Panc1 (cell line): ENCODE results near the gene SLC39A10. TPM values are rescaled to one million over a fixed set of nuclear protein-coding genes. Genes with fewer than 3 reads are reported as not detected.

ENCODE experiments used
- ATAC-seq: fragments of 200-7000 bp; cut with Tn5 transposase; 2 replicates; pipeline ENCODE4 v1.9.1; 2020; ENCODE audit warnings: mild to moderate bottlenecking, moderate library complexity
- BruUV-seq: library from RNA; stranded (reverse); fragments of 400-500 nt; replicated peaks from 2 replicates; lab custom pipeline; 2021; lab: Mats Ljungman, UMichigan
- CTCF ChIA-PET: fragments of 300-600 bp; sonication (Branson Sonifier 250); formaldehyde crosslinking; loops from one replicate; lab custom pipeline; 2022; ENCODE audit warnings: antibody characterized with exemption; lab: Charles Lee
- POLR2A ChIA-PET: fragments of 300-600 bp; sonication (Branson Sonifier 250); formaldehyde crosslinking; loops from one replicate; lab custom pipeline; 2022; ENCODE audit warnings: antibody characterized with exemption; lab: Charles Lee
- DNase-seq: peaks from one replicate; pipeline ENCODE4 v3.0.0-alpha.2; 2010; ENCODE audit warnings: low read depth, low spot score
- H3K27ac ChIP-seq: 2 replicates; pipeline ENCODE4 v1.5.1; 2011; ENCODE audit warnings: mild to moderate bottlenecking, low read length, inconsistent platforms
- H3K27me3 ChIP-seq: fragments of 200-500 bp; sonication (Bioruptor generic); 2 replicates; pipeline ENCODE4 v1.6.0; 2014; ENCODE audit warnings: low read length, inconsistent platforms; ENCODE audit not compliant: control insufficient read depth, insufficient read depth
- H3K36me3 ChIP-seq: fragments of 200-500 bp; sonication (Bioruptor generic); 2 replicates; pipeline ENCODE4 v1.5.1; 2014; ENCODE audit warnings: inconsistent platforms, mild to moderate bottlenecking, low read length, moderate library complexity; ENCODE audit not compliant: control insufficient read depth, insufficient read depth
- H3K4me1 ChIP-seq: 2 replicates; pipeline ENCODE4 v1.5.1; 2011; ENCODE audit warnings: inconsistent platforms, mild to moderate bottlenecking, low read length, moderate library complexity; ENCODE audit not compliant: control insufficient read depth, insufficient read depth
- H3K4me3 ChIP-seq, 2 experiments: 2 replicates each; pipeline ENCODE4 v1.5.1; 2011 to 2012; ENCODE audit warnings: low read depth in 2 of 2, low read length in 2 of 2, mild to moderate bottlenecking in 2 of 2, inconsistent platforms in 1 of 2, moderate library complexity in 1 of 2
- H3K9me3 ChIP-seq: fragments of 200-500 bp; sonication (Bioruptor generic); 2 replicates; pipeline ENCODE4 v1.5.1; 2014; ENCODE audit warnings: low read depth, mild to moderate bottlenecking, inconsistent platforms, low read length, moderate library complexity; ENCODE audit not compliant: control insufficient read depth, insufficient read depth
- POLR2AphosphoS5 ChIP-seq: IDR thresholded peaks from 2 replicates; pipeline ENCODE4 v1.6.1; 2012; ENCODE audit warnings: mild to moderate bottlenecking, low read depth, low read length, moderate library complexity
- SIN3A ChIP-seq: IDR thresholded peaks from 2 replicates; pipeline ENCODE4 v1.6.1; 2012; ENCODE audit warnings: low read depth, mild to moderate bottlenecking, low read length, moderate library complexity, borderline replicate concordance; ENCODE audit not compliant: insufficient read depth
- TCF7L2 ChIP-seq: IDR thresholded peaks from 2 replicates; pipeline ENCODE4 v1.6.1; 2011; ENCODE audit warnings: mild to moderate bottlenecking, low read depth, low read length, inconsistent platforms
- in situ Hi-C: cut with HindIII; loops from 2 replicates; pipeline ENCODE4 v1.10.0; 2016; ENCODE audit warnings: low sequenced_read_pairs, low pct_unique_long_range_greater_than_20kb
- intact Hi-C: fragments of 100-400 bp; cut with micrococcal nuclease; formaldehyde crosslinking; loops from one replicate; pipeline ENCODE4 v1.10.0; 2022; ENCODE audit not compliant: unreplicated experiment
- total RNA-seq: library from RNA; stranded (reverse); gene quantifications from one replicate; pipeline ENCODE4 v1.2.1, GENCODE V29; 2021; ENCODE audit not compliant: unreplicated experiment
- TF ChIP-seq, protein P1 (sequence below): fragments of 450-650 bp; IDR thresholded peaks from 2 replicates; pipeline ENCODE4 v1.5.1; 2017; ENCODE audit warnings: mild to moderate bottlenecking
- TF ChIP-seq, protein P2 (sequence below), 2 experiments: IDR thresholded peaks; 2 replicates each; pipeline ENCODE4 v1.6.1; 2011 to 2012; ENCODE audit warnings: low read depth in 2 of 2, control low read depth in 1 of 2, low read length in 1 of 2, mild to moderate bottlenecking in 1 of 2, moderate library complexity in 1 of 2; ENCODE audit not compliant: insufficient read depth in 1 of 2

The SLC39A10 gene
- total RNA-seq, 1 experiment from 2014 or later, result 45.9 TPM

DNA sequence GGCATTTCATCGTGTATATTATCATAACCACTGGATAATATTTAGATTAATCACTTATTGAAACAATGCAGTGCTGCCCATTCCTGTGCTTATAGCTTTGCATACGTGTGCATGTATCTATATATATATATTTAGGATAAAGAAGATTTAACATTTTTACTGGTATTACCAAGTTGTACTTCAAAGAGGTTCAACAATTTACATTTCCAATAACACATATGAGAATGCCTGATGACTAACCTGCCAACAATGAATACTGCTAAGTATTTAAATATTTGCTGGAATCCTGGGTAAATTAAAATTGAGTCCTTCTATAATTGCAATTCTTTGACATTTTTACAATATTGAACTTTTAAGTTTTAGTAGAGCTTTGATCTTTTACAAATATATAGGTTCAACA, 111.4 kb downstream of the SLC39A10 start:
- CTCF ChIA-PET, result no interaction called here
- Histone ChIP-seq H3K4me3 (no peak overlapping the region), H3K4me1 (no peaks in the 10 kb centered on the region), H3K36me3 (no peaks in the 10 kb centered on the region), H3K9me3 (no peaks in the 10 kb centered on the region), H3K27ac (no peak overlapping the region), H3K27me3 (no peaks in the 10 kb centered on the region)
- no peak for TF ChIP-seq SIN3A
- no peak for TF ChIP-seq TCF7L2
- no peak for TF ChIP-seq POLR2AphosphoS5
- TF ChIP-seq, protein P1, sequence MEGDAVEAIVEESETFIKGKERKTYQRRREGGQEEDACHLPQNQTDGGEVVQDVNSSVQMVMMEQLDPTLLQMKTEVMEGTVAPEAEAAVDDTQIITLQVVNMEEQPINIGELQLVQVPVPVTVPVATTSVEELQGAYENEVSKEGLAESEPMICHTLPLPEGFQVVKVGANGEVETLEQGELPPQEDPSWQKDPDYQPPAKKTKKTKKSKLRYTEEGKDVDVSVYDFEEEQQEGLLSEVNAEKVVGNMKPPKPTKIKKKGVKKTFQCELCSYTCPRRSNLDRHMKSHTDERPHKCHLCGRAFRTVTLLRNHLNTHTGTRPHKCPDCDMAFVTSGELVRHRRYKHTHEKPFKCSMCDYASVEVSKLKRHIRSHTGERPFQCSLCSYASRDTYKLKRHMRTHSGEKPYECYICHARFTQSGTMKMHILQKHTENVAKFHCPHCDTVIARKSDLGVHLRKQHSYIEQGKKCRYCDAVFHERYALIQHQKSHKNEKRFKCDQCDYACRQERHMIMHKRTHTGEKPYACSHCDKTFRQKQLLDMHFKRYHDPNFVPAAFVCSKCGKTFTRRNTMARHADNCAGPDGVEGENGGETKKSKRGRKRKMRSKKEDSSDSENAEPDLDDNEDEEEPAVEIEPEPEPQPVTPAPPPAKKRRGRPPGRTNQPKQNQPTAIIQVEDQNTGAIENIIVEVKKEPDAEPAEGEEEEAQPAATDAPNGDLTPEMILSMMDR, result no peak
- TF ChIP-seq, protein P2, sequence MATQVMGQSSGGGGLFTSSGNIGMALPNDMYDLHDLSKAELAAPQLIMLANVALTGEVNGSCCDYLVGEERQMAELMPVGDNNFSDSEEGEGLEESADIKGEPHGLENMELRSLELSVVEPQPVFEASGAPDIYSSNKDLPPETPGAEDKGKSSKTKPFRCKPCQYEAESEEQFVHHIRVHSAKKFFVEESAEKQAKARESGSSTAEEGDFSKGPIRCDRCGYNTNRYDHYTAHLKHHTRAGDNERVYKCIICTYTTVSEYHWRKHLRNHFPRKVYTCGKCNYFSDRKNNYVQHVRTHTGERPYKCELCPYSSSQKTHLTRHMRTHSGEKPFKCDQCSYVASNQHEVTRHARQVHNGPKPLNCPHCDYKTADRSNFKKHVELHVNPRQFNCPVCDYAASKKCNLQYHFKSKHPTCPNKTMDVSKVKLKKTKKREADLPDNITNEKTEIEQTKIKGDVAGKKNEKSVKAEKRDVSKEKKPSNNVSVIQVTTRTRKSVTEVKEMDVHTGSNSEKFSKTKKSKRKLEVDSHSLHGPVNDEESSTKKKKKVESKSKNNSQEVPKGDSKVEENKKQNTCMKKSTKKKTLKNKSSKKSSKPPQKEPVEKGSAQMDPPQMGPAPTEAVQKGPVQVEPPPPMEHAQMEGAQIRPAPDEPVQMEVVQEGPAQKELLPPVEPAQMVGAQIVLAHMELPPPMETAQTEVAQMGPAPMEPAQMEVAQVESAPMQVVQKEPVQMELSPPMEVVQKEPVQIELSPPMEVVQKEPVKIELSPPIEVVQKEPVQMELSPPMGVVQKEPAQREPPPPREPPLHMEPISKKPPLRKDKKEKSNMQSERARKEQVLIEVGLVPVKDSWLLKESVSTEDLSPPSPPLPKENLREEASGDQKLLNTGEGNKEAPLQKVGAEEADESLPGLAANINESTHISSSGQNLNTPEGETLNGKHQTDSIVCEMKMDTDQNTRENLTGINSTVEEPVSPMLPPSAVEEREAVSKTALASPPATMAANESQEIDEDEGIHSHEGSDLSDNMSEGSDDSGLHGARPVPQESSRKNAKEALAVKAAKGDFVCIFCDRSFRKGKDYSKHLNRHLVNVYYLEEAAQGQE (IDR thresholded peaks at IDR 0.05; ENCODE audit: insufficient read depth in 1 of 2, low read depth in 2 of 2, low read length in 1 of 2), result no peak
- DNase-seq, result no peak
- intact Hi-C loops, result no loop called here
- POLR2A ChIA-PET, result no interaction called here
- no peak for ATAC-seq
- in situ Hi-C loops, result no loop called here
- no TSS peak for BruUV-seq

DNA sequence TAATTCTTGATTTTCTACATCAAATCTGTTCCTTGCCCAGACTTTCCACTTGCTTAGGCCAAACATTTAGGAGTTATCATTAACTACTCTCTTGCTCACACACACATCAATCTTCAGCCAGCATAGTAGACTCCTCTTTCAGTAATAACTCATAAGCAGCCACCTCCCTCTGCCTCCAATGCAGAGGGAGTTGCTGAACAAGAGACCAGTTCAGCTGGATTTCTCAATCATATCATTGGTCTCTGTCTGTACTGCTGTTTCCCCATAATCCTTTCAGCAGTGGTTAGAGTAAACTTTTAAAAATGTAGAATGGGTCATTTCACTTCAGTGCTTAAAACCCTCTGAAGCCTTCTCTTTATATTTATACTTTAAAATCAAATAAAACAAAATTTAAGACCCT, 112.9 kb downstream of the SLC39A10 start:
- ATAC-seq (no peak), DNase-seq (no peak)
- H3K4me3 ChIP-seq, result no peak overlapping the region
- H3K4me1 ChIP-seq, result no peaks in the 10 kb centered on the region
- H3K27me3 ChIP-seq, result no peaks in the 10 kb centered on the region
- in situ Hi-C loops, result no loop called here
- no peaks in the 10 kb centered on the region for H3K9me3 ChIP-seq
- TF ChIP-seq POLR2AphosphoS5 (no peak), SIN3A (no peak)
- TF ChIP-seq, protein P1, result no peak
- TF ChIP-seq, protein P2 (IDR thresholded peaks at IDR 0.05; ENCODE audit: insufficient read depth in 1 of 2, low read depth in 2 of 2, low read length in 1 of 2), result no peak
- H3K27ac ChIP-seq, result no peak overlapping the region
- POLR2A ChIA-PET, result no interaction called here
- no peaks in the 10 kb centered on the region for H3K36me3 ChIP-seq
- BruUV-seq, result no TSS peak
- CTCF ChIA-PET, result no interaction called here
- intact Hi-C loops, result no loop called here
